Head of caudate nucleus (tissue), 42 donors: Measurements from ENCODE around the gene TRHDE.
"Not testable (repeated sequence)": the region's sequence is repeated elsewhere in the genome, so short reads cannot be mapped to it uniquely, and the experiment has no call there.

Experiments used
- DNase-seq, 42 donors: peaks; one replicate each; pipeline versions ENCODE4 v3.0.0 to v3.0.0-alpha.2; 2020 to 2021; ENCODE audit warnings: mixed read lengths in 7 of 42
- intact Hi-C: fragments of 100-400 bp; cut with DNase I; formaldehyde crosslinking; loops from one replicate; pipeline ENCODE4 v1.15.0; 2022

The TRHDE gene

GRCh38 chr12:72549184-72549583 lies 277.0 kb downstream of the TRHDE start:
- intact Hi-C loops, result no loop called here
- DNase-seq, result no peak

- no peak for DNase-seq
- intact Hi-C loops, result no loop called here
Observed at GRCh38 chr12:72560003-72560769, 288.0 kb downstream of the TRHDE start.

GRCh38 chr12:72570601-72571000 lies 298.4 kb downstream of the TRHDE start:
- intact Hi-C loops, result no loop called here
- DNase-seq, result no peak

DNA sequence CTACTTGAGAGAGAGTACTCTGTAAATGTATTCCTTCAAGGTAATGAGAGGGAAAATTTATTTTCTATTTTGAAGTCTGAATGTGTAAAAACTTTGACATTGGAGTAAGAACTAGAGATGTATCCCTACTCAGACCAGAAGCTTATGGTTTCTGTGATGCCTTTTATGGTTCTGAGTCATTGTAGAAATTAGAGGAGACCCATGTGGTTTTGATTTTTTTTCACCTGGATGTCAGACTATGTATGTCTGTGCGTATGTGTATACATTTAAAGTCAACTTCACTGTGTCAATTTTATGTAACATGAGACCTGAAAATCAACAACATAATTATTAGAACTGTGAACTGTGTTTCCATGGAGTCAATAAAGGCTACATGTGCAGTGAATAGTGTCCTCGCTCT lies 302.0 kb downstream of the TRHDE start:
- DNase-seq, result no peak
- intact Hi-C loops, result no loop called here

DNA sequence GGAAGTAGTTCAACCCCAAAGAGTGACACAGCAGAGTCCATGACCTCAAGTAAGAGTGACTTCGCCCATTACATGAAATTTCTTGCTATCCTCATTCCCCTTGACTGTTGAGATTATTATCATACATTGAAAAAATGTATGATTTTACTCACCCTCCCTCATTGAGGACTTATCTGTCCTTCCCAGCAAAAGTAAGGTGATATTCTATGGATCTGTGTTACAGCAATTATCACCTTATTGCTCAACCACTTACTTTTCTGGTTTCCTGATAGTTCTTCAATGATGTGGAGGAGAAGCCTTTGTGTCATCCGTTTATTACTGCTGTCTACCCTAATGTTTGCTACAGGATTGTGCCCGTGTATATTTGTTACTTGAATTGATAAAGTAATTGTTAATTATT lies 306.2 kb downstream of the TRHDE start:
- DNase-seq, result no peak
- intact Hi-C loops, result no loop called here

- intact Hi-C loops, result no loop called here
- no peak for DNase-seq
Observed at GRCh38 chr12:72586456-72586855, 314.3 kb downstream of the TRHDE start.

GRCh38 chr12:72602581-72602980 lies 330.4 kb downstream of the TRHDE start:
- intact Hi-C loops, result no loop called here
- DNase-seq, result no peak

DNA sequence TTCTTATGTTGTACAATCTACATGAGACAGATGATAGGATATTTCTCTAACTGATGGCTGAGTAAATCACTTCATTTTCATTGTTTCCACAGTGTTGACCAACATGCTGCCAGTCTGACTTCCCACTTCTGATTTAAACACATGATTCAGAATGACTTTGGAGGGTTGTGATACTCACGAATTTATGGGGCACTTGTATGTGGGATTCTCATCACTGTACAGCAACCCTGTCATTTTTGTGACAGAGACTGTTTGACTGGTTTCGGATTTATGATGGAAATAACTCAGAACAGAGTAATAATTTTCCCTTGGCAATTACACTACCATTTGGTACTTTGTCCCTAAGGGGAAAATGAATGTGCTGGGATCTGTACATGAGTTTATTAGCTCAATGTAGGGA lies 333.8 kb downstream of the TRHDE start:
- intact Hi-C loops, result no loop called here
- DNase-seq, result no peak

- DNase-seq, result no peak
- intact Hi-C loops, result no loop called here
Observed at GRCh38 chr12:72610342-72610741, 338.2 kb downstream of the TRHDE start.

DNA sequence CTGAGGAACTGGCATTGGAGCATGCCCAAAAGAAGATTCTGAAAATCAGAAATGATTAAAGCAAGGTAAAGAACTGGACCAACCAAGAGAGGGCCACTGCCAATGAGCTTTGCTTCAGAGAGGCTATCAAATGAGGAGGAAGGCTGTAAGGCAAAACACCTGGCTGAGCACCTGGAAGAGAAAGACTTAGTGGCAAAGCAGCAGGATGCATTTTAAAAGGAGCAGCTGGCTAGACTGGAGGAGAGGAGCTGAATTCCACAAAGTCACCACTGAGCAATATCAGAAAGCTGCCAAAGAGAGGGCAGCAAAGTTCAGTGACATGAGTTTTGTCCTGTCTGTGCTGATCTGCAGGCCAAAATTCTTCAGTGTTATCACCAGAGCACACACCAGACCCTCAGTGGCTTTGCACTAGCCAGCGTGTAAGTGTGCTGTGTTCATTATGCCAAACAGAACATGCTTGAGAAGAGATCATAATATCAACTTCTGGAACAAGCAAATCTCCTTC lies 338.7 kb downstream of the TRHDE start:
- no peak for DNase-seq
- intact Hi-C loops, result no loop called here

- intact Hi-C loops, result no loop called here
- no peak for DNase-seq
Observed at GRCh38 chr12:72612171-72612570, 340.0 kb downstream of the TRHDE start.

DNA sequence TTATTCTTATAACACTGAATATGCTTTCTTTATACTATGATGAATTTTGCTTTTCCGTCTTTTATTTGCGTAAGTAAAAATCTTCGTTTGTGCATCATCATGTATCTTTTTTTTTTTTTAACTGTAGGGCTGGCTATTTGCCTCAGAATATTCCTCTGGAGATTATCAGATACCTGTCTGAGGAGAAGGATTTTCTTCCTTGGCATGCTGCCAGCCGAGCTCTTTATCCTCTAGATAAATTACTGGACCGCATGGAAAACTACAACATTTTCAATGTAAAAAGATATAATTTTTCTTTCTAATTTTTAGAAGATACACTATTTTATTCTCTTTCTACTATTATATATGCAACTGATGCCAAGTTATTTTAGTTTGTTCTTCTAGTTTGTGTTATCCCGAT lies 346.6 kb downstream of the TRHDE start:
- intact Hi-C loops, result no loop called here
- DNase-seq, result peak in 8 of 42 donors; percentile 3 to 47 (median 8)

DNA sequence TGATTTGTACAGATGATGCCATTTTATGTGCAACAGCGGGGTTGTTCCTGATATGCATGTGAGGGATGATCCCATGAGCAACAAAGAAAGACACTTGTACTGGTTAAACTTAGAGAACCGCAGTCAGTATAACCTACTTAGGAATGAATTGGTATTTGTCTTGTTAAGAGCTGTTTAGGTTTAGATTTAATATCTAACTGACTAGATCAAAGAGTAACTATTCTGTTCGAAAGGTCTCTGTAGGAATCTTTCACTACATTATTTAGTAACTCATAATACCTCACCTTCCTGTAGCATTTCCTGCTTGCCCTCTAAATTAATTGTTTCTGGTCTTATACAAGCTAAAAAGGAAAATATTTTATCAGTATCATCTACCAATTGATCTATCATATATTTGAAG lies 350.4 kb downstream of the TRHDE start:
- intact Hi-C loops, result no loop called here
- DNase-seq, result no peak

- intact Hi-C loops, result no loop called here
- DNase-seq, result no peak
Observed at GRCh38 chr12:72631926-72632685, 359.9 kb downstream of the TRHDE start.

- intact Hi-C loops, result no loop called here
- DNase-seq, result no peak
Observed at GRCh38 chr12:72642706-72643105, 370.5 kb downstream of the TRHDE start.

- intact Hi-C loops, result no loop called here
- no peak for DNase-seq
Observed at GRCh38 chr12:72647139-72647538, 375.0 kb downstream of the TRHDE start.

- DNase-seq, result no peak
- intact Hi-C loops, result no loop called here
Observed at GRCh38 chr12:72658615-72659014, 386.4 kb downstream of the TRHDE start.

- intact Hi-C loops, DNase-seq: not testable (repeated sequence)
Observed at GRCh38 chr12:72660174-72660573, 388.0 kb downstream of the TRHDE start.

- intact Hi-C loops, result no loop called here
- DNase-seq, result no peak
Observed at GRCh38 chr12:72673853-72674252, 401.7 kb downstream of the TRHDE start.

DNA sequence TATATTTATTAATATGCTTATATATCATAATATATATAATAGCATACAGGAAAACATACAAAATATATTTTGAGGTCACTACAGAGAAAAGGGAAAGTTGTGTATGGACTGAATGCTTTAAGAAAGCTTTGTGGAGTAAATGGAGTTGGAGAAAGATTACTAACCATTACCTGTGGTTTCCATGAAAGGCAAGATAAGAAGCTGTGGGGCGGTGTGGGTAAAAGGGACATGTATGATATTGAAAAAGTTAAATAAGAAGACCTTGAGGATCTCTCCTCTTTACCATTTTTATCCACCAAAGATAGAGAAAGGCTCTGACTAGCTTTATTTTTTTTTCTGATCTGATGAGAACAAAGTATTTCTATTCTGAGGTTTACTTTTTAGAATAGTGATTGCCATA lies 404.4 kb downstream of the TRHDE start:
- intact Hi-C loops, result no loop called here
- no peak for DNase-seq

DNA sequence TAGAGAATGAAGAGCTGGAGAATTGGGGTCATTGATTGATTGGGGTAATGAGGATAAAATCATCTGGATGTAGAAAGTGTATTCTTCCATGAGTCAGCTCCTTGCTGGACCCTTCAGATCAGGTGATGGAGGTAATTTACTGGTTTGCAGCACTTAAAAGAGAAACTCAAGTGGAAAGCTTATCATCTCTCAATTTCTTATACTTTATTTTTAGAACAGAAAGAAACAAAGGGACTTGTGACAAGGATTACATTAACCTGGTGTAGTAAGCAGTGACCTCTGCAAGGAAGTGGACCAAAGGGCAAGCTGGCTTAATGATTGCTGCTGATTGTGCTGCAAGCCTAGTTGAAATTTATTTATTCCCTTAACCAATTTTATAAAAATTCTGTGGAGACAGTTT lies 405.0 kb downstream of the TRHDE start:
- intact Hi-C loops, result no loop called here
- no peak for DNase-seq
